Bone marrow (tissue), 2 donors: Measurements from ENCODE around the gene ETS2.
A peak's percentile ranks its signal among the peaks of the same experiment; 100 is the strongest.

Experiments
- DNase-seq, 2 donors: peaks; one replicate each; lab custom pipeline; 2025; lab: John Stamatoyannopoulos, UW

Gene ETS2

GRCh38 chr21:38780879-38781278 is 24.9 kb upstream of the ETS2 start:
- peak in 1 of 2 donors; percentile 85 for DNase-seq

DNA sequence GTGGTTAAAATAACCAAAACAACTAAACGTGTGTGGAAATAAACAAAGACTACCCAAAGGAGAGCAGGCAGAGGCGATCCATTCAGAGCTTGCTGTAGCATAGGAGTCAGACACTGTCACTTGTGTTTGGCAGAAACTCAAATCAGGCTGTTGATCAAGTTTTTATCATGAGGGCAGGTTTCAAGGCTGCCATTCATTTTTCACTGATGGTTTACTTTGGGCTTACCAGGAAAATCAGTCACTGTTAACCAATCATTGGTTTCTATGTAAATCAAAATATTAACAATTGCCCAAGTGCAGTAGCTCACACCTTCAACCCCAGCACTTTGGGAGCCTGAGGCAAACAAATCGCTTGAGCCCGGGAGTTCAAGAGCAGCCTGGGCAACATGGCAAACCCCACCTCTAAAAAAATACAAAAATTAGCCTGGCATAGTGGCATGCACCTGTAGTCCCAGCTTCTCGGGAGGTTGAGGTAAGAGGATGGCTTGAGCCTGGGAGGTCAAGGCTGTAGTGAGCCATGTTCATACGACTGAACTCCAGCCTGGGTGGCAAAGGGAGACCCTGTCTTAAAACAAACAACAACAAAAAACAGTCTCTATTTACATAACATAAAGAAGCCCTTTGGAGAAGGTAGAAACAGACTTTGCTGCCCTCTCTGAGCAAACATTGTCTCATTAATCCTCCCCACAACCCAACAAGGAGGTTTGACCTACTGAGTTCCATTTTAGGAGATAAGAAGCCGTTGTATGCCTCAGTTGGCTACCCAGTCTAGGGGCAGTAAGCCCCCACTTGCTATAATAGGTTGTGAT is 21.1 kb upstream of the ETS2 start:
- DNase-seq = no peak

DNA sequence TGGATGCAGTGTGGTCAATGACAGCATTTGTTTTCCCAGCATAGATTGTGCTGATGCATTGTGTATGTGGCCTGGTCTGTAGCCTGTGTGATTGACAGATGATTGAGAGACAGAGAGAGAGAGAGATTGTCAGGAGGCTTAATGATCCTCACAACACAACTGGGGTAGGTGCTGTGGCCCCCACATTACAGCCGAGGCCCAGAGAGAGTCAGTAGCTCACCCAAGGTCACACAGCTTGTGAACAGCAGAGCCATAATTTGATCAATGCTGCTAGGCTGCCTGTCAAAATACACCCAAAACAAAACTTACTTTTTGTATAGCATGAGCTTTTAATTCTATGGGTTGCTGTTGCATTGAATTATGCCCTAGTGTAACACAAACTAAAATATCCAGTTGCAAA is 20.2 kb upstream of the ETS2 start:
- no peak for DNase-seq

GRCh38 chr21:38787016-38787415 is 18.7 kb upstream of the ETS2 start:
- no peak for DNase-seq

DNA sequence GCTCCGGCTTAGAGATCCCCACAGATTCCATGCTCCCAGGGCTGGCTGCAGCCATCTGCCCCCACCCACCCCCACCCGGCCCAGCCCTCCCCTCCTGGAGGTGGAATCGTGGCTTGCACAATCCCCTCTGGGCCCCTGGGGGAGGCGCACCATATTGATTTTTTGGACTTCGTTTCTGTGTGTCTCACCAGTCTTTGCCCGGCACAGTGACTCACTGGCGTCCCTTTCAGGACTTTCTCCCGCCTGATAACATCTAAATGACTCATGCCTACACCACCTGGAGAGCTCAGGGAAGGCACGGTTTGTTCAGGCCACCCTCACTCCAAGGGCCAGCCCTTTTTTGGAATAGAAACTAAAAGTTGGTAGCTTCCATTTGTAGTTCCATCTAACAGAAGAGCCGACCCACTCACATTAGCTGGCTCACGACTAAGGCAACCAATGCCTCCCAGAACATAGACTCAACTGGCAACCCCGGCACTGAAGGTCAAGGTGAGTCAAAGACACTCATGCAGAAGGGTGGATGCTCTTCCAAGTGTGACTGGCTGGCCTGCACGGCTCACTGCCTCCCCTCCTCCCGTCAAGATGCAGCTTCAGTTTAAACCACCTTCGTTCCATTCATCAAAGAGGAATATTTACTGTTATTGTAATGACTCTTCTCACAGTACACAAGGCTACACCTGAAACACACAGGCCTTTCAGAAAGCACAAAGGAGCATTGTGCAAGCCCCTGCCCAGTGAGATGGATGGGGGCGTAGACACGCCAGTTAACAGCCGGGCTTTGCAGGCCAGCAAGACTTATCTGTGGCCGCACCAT is 18.1 kb upstream of the ETS2 start:
- DNase-seq = peak in 1 of 2 donors; percentile 89

DNA sequence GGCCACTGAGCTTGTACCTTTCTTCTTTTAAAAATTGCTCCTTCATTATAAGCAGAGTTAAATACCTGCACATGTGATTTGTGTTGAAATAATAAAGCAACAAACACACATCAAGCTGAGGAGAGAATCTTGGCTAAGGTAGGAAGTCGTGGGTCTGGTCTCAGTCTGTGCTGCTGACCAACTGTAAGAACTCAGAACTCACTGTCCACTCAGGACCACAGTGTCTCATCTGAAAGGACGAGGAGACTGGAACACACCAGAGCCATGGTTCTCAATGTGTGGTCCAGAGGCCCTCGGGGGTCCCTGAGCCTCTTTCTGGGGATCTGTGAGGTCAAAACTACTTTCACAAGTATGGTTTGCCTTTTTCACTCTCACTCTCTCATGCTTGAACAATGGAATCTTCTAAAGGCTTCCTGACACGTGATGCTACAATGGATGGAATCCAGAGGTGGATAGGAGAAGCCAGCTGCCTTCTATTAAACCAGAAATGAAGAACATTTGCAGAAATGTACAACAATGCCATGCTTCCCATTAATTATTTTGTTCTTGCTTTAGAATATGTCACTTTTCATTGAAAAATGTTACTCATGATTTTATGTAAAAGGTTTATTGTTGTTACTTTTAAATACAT is 17.3 kb upstream of the ETS2 start:
- no peak for DNase-seq

GRCh38 chr21:38789275-38789674 is 16.5 kb upstream of the ETS2 start:
- no peak for DNase-seq

DNA sequence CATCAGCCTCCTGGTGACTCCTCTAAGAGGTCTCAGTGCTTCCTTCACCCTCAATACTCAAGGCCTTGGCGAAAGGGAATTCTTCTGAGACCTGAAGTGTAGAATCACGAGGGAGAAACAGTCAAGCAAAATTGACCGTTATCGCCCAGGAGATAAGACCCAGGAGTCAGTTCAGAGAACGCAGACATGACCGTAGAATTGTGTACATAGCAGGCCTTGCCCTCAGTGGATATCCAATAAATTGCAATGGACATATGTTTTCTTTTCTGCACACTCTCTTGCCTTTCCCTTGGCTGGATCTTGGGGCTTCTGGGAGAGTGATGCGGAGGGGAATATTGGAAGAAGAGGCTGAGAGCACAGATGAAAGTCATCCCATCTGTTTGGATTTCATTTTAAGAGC is 15.7 kb upstream of the ETS2 start:
- DNase-seq = no peak

- peak in 1 of 2 donors; percentile 76 for DNase-seq
Measured at GRCh38 chr21:38790961-38791360, 14.8 kb upstream of the ETS2 start.

GRCh38 chr21:38792676-38793459 is 12.9 kb upstream of the ETS2 start:
- no peak for DNase-seq

GRCh38 chr21:38793926-38794713 is 11.6 kb upstream of the ETS2 start:
- no peak for DNase-seq

DNA sequence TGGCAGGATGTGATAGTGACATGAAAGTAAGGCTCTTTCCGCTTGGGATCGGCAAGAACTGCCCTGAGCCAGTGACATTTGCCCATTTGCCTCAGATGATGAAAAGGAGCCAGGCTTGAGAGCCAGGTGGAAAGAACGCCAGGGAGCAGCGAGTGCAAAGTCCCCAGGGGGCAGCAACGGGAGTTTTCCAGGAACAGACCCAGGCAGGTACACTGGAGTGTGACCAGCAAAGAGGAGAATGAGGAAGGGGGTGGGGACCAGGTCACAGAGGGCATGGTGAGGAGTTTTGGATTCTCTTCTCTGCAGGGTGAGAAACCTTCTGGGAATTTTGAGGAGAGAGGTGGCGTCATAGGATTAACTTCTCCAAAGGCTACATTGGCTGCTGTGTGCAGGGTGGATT is 10.8 kb upstream of the ETS2 start:
- no peak for DNase-seq

GRCh38 chr21:38795475-38795874 is 10.3 kb upstream of the ETS2 start:
- DNase-seq = no peak

GRCh38 chr21:38796424-38796823 is 9.3 kb upstream of the ETS2 start:
- peak in 1 of 2 donors; percentile 30 for DNase-seq

GRCh38 chr21:38797470-38797869 is 8.3 kb upstream of the ETS2 start:
- DNase-seq = peak in 1 of 2 donors; percentile 33

- no peak for DNase-seq
Measured at GRCh38 chr21:38798081-38798480, 7.6 kb upstream of the ETS2 start.

DNA sequence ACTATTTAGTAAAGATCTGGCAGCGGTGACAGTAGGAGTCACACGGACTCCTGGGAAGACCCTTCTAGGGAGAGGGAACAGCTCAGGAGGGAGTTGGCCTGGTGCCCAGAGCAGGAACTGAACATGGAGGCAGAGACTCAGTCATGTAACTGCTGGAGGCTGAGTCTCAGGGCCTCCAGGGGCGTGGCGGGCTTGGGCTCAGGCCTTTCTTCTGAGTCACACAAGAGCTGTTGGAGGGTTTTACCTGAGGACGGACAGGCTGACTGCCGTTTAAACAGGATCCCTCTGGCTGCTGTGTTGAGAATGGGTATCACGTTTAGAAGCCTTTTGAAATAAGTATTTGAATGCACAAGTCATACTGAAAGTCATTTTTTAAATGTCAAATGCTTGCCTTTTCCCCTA is 7.2 kb upstream of the ETS2 start:
- no peak for DNase-seq

GRCh38 chr21:38800046-38800758 is 5.5 kb upstream of the ETS2 start:
- DNase-seq = no peak

- no peak for DNase-seq
Measured at GRCh38 chr21:38800924-38801744, 4.6 kb upstream of the ETS2 start.
